ENCODE data around the gene SMURF2.
"Not testable (repeated sequence)": the region's sequence is repeated elsewhere in the genome, so short reads cannot be mapped to it uniquely, and the experiment has no call there.

The SMURF2 gene

GRCh38 chr17:64664299-64664981 is 2.3 kb upstream of the SMURF2 start:
- not testable (repeated sequence) for DNase-seq

- DNase-seq, result not testable (repeated sequence)
Observed at GRCh38 chr17:64663836-64664235, 1.7 kb upstream of the SMURF2 start.

GRCh38 chr17:64662774-64663367 is 764 bp upstream of the SMURF2 start:
- DNase-seq, result no peak

- no peak for DNase-seq
Observed at GRCh38 chr17:64661726-64661975, 456 bp downstream of the SMURF2 start.

- peak; percentile 1 for DNase-seq
Observed at GRCh38 chr17:64660978-64661725, 955 bp downstream of the SMURF2 start.

GRCh38 chr17:64660195-64660977 is 1.7 kb downstream of the SMURF2 start:
- not testable (repeated sequence) for DNase-seq

GRCh38 chr17:64658931-64659330 is 3.2 kb downstream of the SMURF2 start:
- DNase-seq, result no peak

- DNase-seq, result no peak
Observed at GRCh38 chr17:64657610-64658125, 4.4 kb downstream of the SMURF2 start.

GRCh38 chr17:64655704-64656103 is 6.4 kb downstream of the SMURF2 start:
- DNase-seq, result no peak

- DNase-seq, result no peak
Observed at GRCh38 chr17:64653985-64654355, 8.1 kb downstream of the SMURF2 start.

- DNase-seq, result no peak
Observed at GRCh38 chr17:64653325-64653984, 8.7 kb downstream of the SMURF2 start.

GRCh38 chr17:64651889-64652288 is 10.2 kb downstream of the SMURF2 start:
- DNase-seq, result no peak

GRCh38 chr17:64648234-64648633 is 13.9 kb downstream of the SMURF2 start:
- DNase-seq, result no peak

- DNase-seq, result no peak
Observed at GRCh38 chr17:64647817-64648216, 14.3 kb downstream of the SMURF2 start.

- no peak for DNase-seq
Observed at GRCh38 chr17:64639516-64639915, 22.6 kb downstream of the SMURF2 start.

GRCh38 chr17:64638552-64639203 is 23.4 kb downstream of the SMURF2 start:
- no peak for DNase-seq

- no peak for DNase-seq
Observed at GRCh38 chr17:64635647-64636305, 26.3 kb downstream of the SMURF2 start.

GRCh38 chr17:64634218-64634617 is 27.9 kb downstream of the SMURF2 start:
- DNase-seq, result no peak

GRCh38 chr17:64632606-64633005 is 29.5 kb downstream of the SMURF2 start:
- no peak for DNase-seq

GRCh38 chr17:64632194-64632593 is 29.9 kb downstream of the SMURF2 start:
- no peak for DNase-seq

- no peak for DNase-seq
Observed at GRCh38 chr17:64630309-64631223, 31.5 kb downstream of the SMURF2 start.

Data from CD4-positive, alpha-beta T cell treated with Interferon gamma for 1 hour (primary cell).